HL-60 (cell line): ENCODE data around the gene ELMOD3.

Source experiments
- GABPA ChIP-seq: IDR thresholded peaks from 2 replicates; pipeline ENCODE4 v1.6.1; 2012; ENCODE audit warnings: low read depth
- POLR2AphosphoS5 ChIP-seq: IDR thresholded peaks from 2 replicates; pipeline ENCODE4 v1.6.1; 2012; ENCODE audit warnings: low read depth
- TF ChIP-seq, protein P1 (sequence below): IDR thresholded peaks from one replicate; pipeline ENCODE4 v1.5.1; 2011; ENCODE audit warnings: low read length, control low read depth, inconsistent platforms; ENCODE audit not compliant: insufficient read depth

DNA sequence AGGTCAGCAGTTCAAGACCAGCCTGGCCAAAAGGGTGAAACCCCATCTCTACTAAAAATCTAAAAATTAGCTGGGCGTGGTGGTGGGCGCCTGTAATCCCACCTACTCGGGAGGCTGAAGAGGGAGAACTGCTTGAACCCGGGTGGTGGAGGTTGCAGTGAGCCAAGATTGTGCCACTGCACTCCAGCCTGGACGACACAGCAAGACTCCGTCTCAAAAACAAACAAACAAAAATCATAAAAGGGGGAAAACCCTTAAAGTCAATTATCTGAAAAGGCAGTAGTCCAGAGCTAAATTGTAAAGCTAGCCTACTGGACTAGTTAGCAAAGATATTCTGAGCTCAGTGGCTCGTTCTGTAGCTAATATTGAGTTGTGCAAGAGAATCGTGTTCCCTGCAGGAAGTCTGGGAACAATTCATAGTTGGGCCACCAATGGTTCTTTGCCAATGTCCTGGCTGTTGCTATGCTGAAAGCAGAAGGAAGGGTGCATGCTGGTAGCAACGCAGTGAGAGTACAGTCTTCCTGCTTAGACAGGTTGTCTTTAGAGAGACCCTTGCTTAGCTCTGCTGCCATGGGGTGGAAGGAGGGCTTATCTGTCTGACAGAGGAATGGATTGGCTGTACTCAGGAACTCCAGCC, 31.1 kb upstream of the ELMOD3 start:
- TF ChIP-seq, protein P1, sequence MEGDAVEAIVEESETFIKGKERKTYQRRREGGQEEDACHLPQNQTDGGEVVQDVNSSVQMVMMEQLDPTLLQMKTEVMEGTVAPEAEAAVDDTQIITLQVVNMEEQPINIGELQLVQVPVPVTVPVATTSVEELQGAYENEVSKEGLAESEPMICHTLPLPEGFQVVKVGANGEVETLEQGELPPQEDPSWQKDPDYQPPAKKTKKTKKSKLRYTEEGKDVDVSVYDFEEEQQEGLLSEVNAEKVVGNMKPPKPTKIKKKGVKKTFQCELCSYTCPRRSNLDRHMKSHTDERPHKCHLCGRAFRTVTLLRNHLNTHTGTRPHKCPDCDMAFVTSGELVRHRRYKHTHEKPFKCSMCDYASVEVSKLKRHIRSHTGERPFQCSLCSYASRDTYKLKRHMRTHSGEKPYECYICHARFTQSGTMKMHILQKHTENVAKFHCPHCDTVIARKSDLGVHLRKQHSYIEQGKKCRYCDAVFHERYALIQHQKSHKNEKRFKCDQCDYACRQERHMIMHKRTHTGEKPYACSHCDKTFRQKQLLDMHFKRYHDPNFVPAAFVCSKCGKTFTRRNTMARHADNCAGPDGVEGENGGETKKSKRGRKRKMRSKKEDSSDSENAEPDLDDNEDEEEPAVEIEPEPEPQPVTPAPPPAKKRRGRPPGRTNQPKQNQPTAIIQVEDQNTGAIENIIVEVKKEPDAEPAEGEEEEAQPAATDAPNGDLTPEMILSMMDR, result no peak
- TF ChIP-seq POLR2AphosphoS5 (no peak), GABPA (no peak)
